Measurements from ENCODE around the gene HDGFL3.
"Not testable (repeated sequence)": the region's sequence is repeated elsewhere in the genome, so short reads cannot be mapped to it uniquely, and the experiment has no call there.

Gene HDGFL3

GRCh38 chr15:83160741-83161140 is 46.9 kb downstream of the HDGFL3 start:
- no peak for TF ChIP-seq CTCF (conservative IDR thresholded peaks at IDR 0.05)
- no peak overlapping the region for H3K27ac ChIP-seq

- no peak for TF ChIP-seq CTCF (conservative IDR thresholded peaks at IDR 0.05)
- H3K27ac ChIP-seq, result no peak overlapping the region
Observed at GRCh38 chr15:83158393-83158792, 49.2 kb downstream of the HDGFL3 start.

- H3K27ac ChIP-seq, result no peak overlapping the region
- TF ChIP-seq CTCF (conservative IDR thresholded peaks at IDR 0.05), result no peak
Observed at GRCh38 chr15:83155942-83156341, 51.7 kb downstream of the HDGFL3 start.

- no peak for TF ChIP-seq CTCF (conservative IDR thresholded peaks at IDR 0.05)
- H3K27ac ChIP-seq, result no peak overlapping the region
Observed at GRCh38 chr15:83153288-83153687, 54.3 kb downstream of the HDGFL3 start.

GRCh38 chr15:83144771-83145170 is 62.9 kb downstream of the HDGFL3 start:
- H3K27ac ChIP-seq, result no peak overlapping the region
- TF ChIP-seq CTCF (conservative IDR thresholded peaks at IDR 0.05), result no peak

GRCh38 chr15:83142151-83142550 is 65.5 kb downstream of the HDGFL3 start:
- not testable (repeated sequence) for H3K27ac ChIP-seq

GRCh38 chr15:83132861-83133523 is 74.6 kb downstream of the HDGFL3 start:
- no peak for TF ChIP-seq CTCF (conservative IDR thresholded peaks at IDR 0.05)
- no peak overlapping the region for H3K27ac ChIP-seq

- no peak overlapping the region for H3K27ac ChIP-seq
- TF ChIP-seq CTCF (conservative IDR thresholded peaks at IDR 0.05), result no peak
Observed at GRCh38 chr15:83129791-83130190, 77.8 kb downstream of the HDGFL3 start.

Measured in VCaP (cell line).